NK-92 (cell line): ENCODE results near the gene POMT2.
"Not testable (repeated sequence)": the region's sequence is repeated elsewhere in the genome, so short reads cannot be mapped to it uniquely, and the experiment has no call there.

Experiments used
- DNase-seq: peaks from one replicate; lab custom pipeline; 2025; ENCODE audit not compliant: unreplicated experiment; lab: John Stamatoyannopoulos, UW

Gene POMT2

GRCh38 chr14:77302926-77303325 lies 17.8 kb downstream of the POMT2 start:
- no peak for DNase-seq

- no peak for DNase-seq
Observed at GRCh38 chr14:77301103-77301502, 19.6 kb downstream of the POMT2 start.

- DNase-seq = no peak
Observed at GRCh38 chr14:77299771-77300170, 20.9 kb downstream of the POMT2 start.

GRCh38 chr14:77296906-77297305 lies 23.8 kb downstream of the POMT2 start:
- DNase-seq = no peak

- no peak for DNase-seq
Observed at GRCh38 chr14:77296155-77296554, 24.5 kb downstream of the POMT2 start.

GRCh38 chr14:77290705-77291104 lies 30.0 kb downstream of the POMT2 start:
- DNase-seq = no peak

- DNase-seq = no peak
Observed at GRCh38 chr14:77286576-77286975, 34.1 kb downstream of the POMT2 start.

GRCh38 chr14:77284466-77284865 lies 36.2 kb downstream of the POMT2 start:
- DNase-seq = no peak

- no peak for DNase-seq
Observed at GRCh38 chr14:77284066-77284465, 36.6 kb downstream of the POMT2 start.

- no peak for DNase-seq
Observed at GRCh38 chr14:77281852-77282410, 38.8 kb downstream of the POMT2 start.

- not testable (repeated sequence) for DNase-seq
Observed at GRCh38 chr14:77280921-77281320, 39.8 kb downstream of the POMT2 start.

GRCh38 chr14:77279719-77280118 lies 41.0 kb downstream of the POMT2 start:
- no peak for DNase-seq

- no peak for DNase-seq
Observed at GRCh38 chr14:77278461-77279230, 42.0 kb downstream of the POMT2 start.

GRCh38 chr14:77276959-77277358 lies 43.7 kb downstream of the POMT2 start:
- no peak for DNase-seq

- no peak for DNase-seq
Observed at GRCh38 chr14:77276295-77276935, 44.3 kb downstream of the POMT2 start.

GRCh38 chr14:77275601-77276017 lies 45.1 kb downstream of the POMT2 start:
- no peak for DNase-seq

GRCh38 chr14:77275041-77275580 lies 45.6 kb downstream of the POMT2 start:
- DNase-seq = no peak

- no peak for DNase-seq
Observed at GRCh38 chr14:77273796-77274195, 46.9 kb downstream of the POMT2 start.

GRCh38 chr14:77272261-77272660 lies 48.4 kb downstream of the POMT2 start:
- no peak for DNase-seq

GRCh38 chr14:77271113-77271710 lies 49.5 kb downstream of the POMT2 start, which contains the start of gene NGB:
NGB (minus strand) TSS chr14:77271206; CDS start chr14:77270937, 269 bp downstream.
- no peak for DNase-seq

- DNase-seq = no peak
Observed at GRCh38 chr14:77270361-77271112, 50.1 kb downstream of the POMT2 start.
